HG03521 (cell line): ENCODE data around the gene NOXA1.

Source experiments
- ATAC-seq: cut with Tn5 transposase; IDR thresholded peaks from one replicate; pipeline ENCODE4 v1.9.1; 2021; ENCODE audit warnings: mild to moderate bottlenecking, moderate library complexity; ENCODE audit not compliant: unreplicated experiment

Gene NOXA1

DNA sequence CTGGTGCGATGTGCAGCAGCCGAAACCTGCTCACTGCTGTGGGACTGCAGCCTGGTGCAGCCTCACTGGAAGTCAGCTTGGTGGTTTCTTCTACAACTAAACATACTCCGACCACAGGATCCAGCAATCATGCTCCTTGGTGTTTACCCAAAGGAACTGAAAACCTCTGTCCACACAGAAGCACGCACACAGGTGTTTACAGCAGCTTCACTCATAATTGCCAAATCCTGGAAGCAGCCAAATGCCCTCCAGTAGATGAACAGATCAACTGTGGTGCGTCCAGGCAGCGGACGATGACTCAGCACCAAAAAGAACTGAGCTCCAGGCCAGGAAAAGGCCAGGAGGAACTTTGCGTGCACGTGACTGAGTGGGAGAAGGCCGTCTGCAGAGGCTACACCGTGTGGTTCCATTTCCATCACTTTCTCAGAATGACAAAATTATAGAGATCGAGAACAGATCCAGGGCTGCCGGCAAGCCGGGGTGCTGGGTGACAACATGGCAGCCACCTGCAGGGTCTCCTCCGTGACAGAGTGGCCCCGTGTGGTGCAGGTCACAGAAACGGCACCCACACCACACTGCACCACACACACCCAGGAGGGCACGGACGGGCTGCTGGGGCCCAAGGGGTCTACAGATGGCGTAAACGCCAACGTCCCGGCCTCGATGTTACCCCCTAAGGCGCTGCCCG, 59.0 kb downstream of the NOXA1 start:
- ATAC-seq: no peak
